ENCODE data around the gene MIPEP. TPM values are rescaled to one million over a fixed set of nuclear protein-coding genes. Genes with fewer than 3 reads are reported as not detected.

Gene MIPEP
- total and polyA plus RNA-seq, 2 donors (not counting 1 experiment from before 2014, with no cell fraction given) = 90.0 to 92.5 TPM

DNA sequence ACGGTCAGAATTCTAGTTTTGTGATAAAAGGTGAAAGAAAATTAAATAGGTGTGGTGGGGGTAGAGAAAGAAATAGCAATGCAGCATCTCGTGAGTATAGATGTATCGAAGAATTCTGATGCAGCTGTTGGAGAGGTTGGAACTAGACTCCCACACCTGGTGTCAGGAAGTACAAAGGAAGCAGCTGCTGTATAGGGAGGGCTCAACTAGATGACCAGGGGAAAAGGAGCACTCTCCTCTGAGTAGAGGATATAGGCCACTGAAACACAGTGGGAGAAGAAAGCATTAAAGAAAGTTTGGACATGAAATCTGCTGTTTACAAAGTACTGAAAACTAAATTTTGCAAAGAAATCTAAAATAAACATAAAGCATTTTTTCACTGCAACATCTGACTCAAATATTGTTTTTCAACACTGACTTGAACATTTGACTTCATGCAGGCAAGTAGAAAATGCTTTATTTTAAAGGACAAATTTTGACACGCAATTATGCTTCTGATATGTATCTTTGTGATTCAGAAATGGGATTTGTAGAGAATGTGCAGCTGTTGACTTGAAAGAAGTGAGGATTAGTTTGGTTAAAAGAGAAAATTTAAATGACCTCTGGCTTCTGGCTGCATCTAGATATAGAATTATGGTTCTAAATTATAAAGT, 82.2 kb downstream of the MIPEP start:
- H3K9me3 ChIP-seq (ENCODE audit: control insufficient read depth, insufficient read depth, low read depth, low read length) = no peaks in the 10 kb centered on the region
- no peaks in the 10 kb centered on the region for H3K36me3 ChIP-seq (ENCODE audit: control insufficient read depth, insufficient read depth, low read length)
- no peaks in the 10 kb centered on the region for H3K79me2 ChIP-seq (ENCODE audit: control insufficient read depth, insufficient read depth, low read length)
- DNase-seq (ENCODE audit: low read depth in 2 of 2) = peak in 1 of 2 donors; percentile 41
- no peaks in the 10 kb centered on the region for H3K27me3 ChIP-seq (ENCODE audit: control insufficient read depth, insufficient read depth, low read length)
- no peak overlapping the region for H2AFZ ChIP-seq (ENCODE audit: low read length)
- no peak overlapping the region for H3K27ac ChIP-seq (ENCODE audit: insufficient read depth, low read length)
- H3K4me2 ChIP-seq (ENCODE audit: extremely low read depth, insufficient read depth, low read length) = no peak overlapping the region
- no peak overlapping the region for H3K9ac ChIP-seq (ENCODE audit: insufficient read depth, low read length)
- TF ChIP-seq EZH2 (IDR thresholded peaks at IDR 0.05; ENCODE audit: low read length, missing control alignments) = no peak
- TF ChIP-seq, protein P1, sequence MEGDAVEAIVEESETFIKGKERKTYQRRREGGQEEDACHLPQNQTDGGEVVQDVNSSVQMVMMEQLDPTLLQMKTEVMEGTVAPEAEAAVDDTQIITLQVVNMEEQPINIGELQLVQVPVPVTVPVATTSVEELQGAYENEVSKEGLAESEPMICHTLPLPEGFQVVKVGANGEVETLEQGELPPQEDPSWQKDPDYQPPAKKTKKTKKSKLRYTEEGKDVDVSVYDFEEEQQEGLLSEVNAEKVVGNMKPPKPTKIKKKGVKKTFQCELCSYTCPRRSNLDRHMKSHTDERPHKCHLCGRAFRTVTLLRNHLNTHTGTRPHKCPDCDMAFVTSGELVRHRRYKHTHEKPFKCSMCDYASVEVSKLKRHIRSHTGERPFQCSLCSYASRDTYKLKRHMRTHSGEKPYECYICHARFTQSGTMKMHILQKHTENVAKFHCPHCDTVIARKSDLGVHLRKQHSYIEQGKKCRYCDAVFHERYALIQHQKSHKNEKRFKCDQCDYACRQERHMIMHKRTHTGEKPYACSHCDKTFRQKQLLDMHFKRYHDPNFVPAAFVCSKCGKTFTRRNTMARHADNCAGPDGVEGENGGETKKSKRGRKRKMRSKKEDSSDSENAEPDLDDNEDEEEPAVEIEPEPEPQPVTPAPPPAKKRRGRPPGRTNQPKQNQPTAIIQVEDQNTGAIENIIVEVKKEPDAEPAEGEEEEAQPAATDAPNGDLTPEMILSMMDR (conservative IDR thresholded peaks at IDR 0.05 in 1 of 2, IDR thresholded peaks at IDR 0.05 in 1 of 2; ENCODE audit: low read depth in 1 of 2, low read length in 2 of 2) = no peak
- H3K4me3 ChIP-seq (replicated peaks in 1 of 4; ENCODE audit: control extremely low read depth in 1 of 4, insufficient read depth in 1 of 4, low read depth in 3 of 4, low read length in 4 of 4) = no peak overlapping the region
- H3K4me1 ChIP-seq (ENCODE audit: control insufficient read depth, extremely low read depth, insufficient read depth, low read length) = peaks cover 9% of the 10 kb centered on the region
- H4K20me1 ChIP-seq (ENCODE audit: control insufficient read depth, extremely low read depth, insufficient read depth, low read length) = no peaks in the 10 kb centered on the region

DNA sequence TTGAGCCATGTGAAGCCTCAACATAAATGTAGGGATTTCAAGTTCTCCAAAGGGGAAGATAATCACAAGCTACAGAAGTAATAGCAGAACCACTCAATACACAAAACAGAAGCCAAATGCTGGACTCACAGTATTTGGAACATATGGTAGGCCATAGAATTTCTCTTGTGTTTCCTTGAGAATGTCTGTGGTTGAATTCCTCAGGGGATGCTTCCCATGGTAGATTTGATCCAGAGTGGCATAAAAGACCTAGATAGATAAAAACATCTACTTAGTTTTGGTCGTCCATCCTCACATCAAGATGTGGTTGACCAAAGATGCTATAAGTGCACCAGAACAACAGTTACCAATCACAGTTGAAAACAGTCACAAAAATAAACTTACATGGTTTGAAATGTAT, 83.4 kb downstream of the MIPEP start:
- H3K36me3 ChIP-seq (ENCODE audit: control insufficient read depth, insufficient read depth, low read length) = no peaks in the 10 kb centered on the region
- no peak overlapping the region for H3K9ac ChIP-seq (ENCODE audit: insufficient read depth, low read length)
- TF ChIP-seq, protein P1 (conservative IDR thresholded peaks at IDR 0.05 in 1 of 2, IDR thresholded peaks at IDR 0.05 in 1 of 2; ENCODE audit: low read depth in 1 of 2, low read length in 2 of 2) = no peak
- TF ChIP-seq EZH2 (IDR thresholded peaks at IDR 0.05; ENCODE audit: low read length, missing control alignments) = no peak
- H3K4me3 ChIP-seq (replicated peaks in 1 of 4; ENCODE audit: control extremely low read depth in 1 of 4, insufficient read depth in 1 of 4, low read depth in 3 of 4, low read length in 4 of 4) = no peak overlapping the region
- no peaks in the 10 kb centered on the region for H3K79me2 ChIP-seq (ENCODE audit: control insufficient read depth, insufficient read depth, low read length)
- H4K20me1 ChIP-seq (ENCODE audit: control insufficient read depth, extremely low read depth, insufficient read depth, low read length) = no peaks in the 10 kb centered on the region
- no peak overlapping the region for H2AFZ ChIP-seq (ENCODE audit: low read length)
- DNase-seq (ENCODE audit: low read depth in 2 of 2) = no peak
- H3K9me3 ChIP-seq (ENCODE audit: control insufficient read depth, insufficient read depth, low read depth, low read length) = no peaks in the 10 kb centered on the region
- H3K27me3 ChIP-seq (ENCODE audit: control insufficient read depth, insufficient read depth, low read length) = no peaks in the 10 kb centered on the region
- no peak overlapping the region for H3K27ac ChIP-seq (ENCODE audit: insufficient read depth, low read length)
- H3K4me1 ChIP-seq (ENCODE audit: control insufficient read depth, extremely low read depth, insufficient read depth, low read length) = peaks cover 9% of the 10 kb centered on the region
- no peak overlapping the region for H3K4me2 ChIP-seq (ENCODE audit: extremely low read depth, insufficient read depth, low read length)

DNA sequence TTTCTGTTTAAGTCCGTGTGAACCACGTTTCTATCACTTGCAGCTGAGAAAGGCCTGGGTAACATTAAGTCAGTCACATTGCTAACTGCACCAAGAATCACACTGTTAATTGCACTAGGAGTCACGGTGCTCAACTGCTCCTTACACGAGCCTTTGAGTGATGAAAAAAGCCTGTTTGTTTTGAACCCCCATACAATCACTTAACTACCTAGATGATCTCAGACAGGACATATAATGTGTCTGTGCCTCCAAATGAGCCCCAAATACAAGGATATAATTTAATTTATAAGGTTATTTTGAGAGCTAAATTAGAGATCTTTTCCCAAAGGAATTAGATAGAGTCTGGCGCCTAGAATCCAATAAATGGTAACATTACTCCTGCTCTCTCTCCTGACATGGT, 84.1 kb downstream of the MIPEP start:
- H2AFZ ChIP-seq (ENCODE audit: low read length) = no peak overlapping the region
- no peak overlapping the region for H3K9ac ChIP-seq (ENCODE audit: insufficient read depth, low read length)
- no peak overlapping the region for H3K27ac ChIP-seq (ENCODE audit: insufficient read depth, low read length)
- TF ChIP-seq EZH2 (IDR thresholded peaks at IDR 0.05; ENCODE audit: low read length, missing control alignments) = no peak
- TF ChIP-seq, protein P1 (conservative IDR thresholded peaks at IDR 0.05 in 1 of 2, IDR thresholded peaks at IDR 0.05 in 1 of 2; ENCODE audit: low read depth in 1 of 2, low read length in 2 of 2) = no peak
- no peak overlapping the region for H3K4me3 ChIP-seq (replicated peaks in 1 of 4; ENCODE audit: control extremely low read depth in 1 of 4, insufficient read depth in 1 of 4, low read depth in 3 of 4, low read length in 4 of 4)
- H3K9me3 ChIP-seq (ENCODE audit: control insufficient read depth, insufficient read depth, low read depth, low read length) = no peaks in the 10 kb centered on the region
- H3K4me2 ChIP-seq (ENCODE audit: extremely low read depth, insufficient read depth, low read length) = no peak overlapping the region
- no peaks in the 10 kb centered on the region for H3K36me3 ChIP-seq (ENCODE audit: control insufficient read depth, insufficient read depth, low read length)
- no peak for DNase-seq (ENCODE audit: low read depth in 2 of 2)
- peaks cover 9% of the 10 kb centered on the region for H3K4me1 ChIP-seq (ENCODE audit: control insufficient read depth, extremely low read depth, insufficient read depth, low read length)
- H4K20me1 ChIP-seq (ENCODE audit: control insufficient read depth, extremely low read depth, insufficient read depth, low read length) = no peaks in the 10 kb centered on the region
- H3K79me2 ChIP-seq (ENCODE audit: control insufficient read depth, insufficient read depth, low read length) = no peaks in the 10 kb centered on the region
- no peaks in the 10 kb centered on the region for H3K27me3 ChIP-seq (ENCODE audit: control insufficient read depth, insufficient read depth, low read length)
